HG03378 (cell line): Measurements from ENCODE around the gene CPEB2.

Experiments used
- ATAC-seq: cut with Tn5 transposase; IDR thresholded peaks from one replicate; pipeline ENCODE4 v1.9.1; 2021; ENCODE audit warnings: mild to moderate bottlenecking, moderate library complexity; ENCODE audit not compliant: unreplicated experiment

Gene CPEB2

DNA sequence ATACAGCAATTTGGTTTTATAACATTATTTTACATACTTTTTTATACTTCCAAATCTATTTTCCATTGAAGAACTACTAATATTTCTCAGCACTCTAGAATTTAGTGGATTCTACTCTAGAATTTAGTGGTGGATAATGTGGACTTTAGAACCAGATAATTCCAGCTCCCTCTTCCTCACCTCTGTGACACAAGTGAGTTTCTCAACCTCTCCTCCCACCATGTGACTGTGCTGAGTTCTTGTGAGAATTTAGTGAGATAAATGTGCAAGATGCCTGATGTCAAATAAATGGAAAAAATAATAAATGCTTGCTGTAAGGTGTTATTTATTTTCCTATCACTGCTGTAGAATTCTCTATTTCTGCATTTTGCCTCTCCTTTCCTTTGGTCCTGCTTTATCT, 107.3 kb downstream of the CPEB2 start:
- no peak for ATAC-seq

DNA sequence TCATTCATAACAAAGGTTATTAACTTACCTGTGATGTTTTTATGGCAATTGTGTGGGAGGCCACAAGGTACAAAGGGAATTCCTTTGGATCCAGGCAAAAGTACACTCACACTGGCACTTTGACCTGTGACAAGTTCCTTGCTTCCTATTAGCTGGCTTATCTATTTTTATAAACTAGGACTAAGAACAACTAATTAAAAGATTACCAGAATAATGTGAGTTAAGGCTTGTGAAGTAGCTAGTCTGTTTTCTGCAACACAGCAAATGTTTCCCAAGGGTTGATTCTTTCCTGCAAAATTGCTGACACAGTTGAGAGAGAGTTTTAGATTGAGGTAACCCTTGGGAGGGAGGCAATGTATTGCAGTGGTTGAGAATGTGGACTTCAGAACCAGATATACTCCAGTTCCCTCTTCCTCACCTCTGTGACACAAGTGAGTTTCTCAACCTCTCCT, 107.9 kb downstream of the CPEB2 start:
- no peak for ATAC-seq

DNA sequence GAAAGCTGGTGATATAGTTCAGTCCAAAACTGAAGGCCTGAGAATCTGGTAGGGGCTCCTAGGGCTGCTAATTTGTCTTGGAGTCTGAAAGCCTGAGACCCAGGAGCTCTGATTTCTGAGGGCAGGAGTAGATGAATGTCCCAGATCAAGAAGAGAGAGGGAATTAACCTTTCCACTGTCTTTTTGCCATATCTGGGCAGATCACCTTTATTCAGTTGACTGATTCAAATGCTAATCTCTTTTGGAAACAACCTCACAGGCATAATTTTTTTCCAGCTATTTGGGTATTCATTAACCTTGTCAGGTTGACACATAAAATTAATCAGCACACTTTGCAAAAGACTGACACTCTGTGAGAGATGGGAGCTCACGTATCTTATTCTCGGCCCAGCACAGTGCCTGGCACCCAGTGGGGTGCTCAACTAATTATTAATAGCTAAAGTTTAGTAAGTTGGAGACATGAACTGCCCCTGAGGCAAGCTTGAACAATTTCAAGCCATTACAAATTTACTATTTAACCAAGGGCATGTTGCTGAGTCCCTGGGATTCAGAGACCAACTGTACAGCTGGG, 114.3 kb downstream of the CPEB2 start:
- ATAC-seq: no peak

DNA sequence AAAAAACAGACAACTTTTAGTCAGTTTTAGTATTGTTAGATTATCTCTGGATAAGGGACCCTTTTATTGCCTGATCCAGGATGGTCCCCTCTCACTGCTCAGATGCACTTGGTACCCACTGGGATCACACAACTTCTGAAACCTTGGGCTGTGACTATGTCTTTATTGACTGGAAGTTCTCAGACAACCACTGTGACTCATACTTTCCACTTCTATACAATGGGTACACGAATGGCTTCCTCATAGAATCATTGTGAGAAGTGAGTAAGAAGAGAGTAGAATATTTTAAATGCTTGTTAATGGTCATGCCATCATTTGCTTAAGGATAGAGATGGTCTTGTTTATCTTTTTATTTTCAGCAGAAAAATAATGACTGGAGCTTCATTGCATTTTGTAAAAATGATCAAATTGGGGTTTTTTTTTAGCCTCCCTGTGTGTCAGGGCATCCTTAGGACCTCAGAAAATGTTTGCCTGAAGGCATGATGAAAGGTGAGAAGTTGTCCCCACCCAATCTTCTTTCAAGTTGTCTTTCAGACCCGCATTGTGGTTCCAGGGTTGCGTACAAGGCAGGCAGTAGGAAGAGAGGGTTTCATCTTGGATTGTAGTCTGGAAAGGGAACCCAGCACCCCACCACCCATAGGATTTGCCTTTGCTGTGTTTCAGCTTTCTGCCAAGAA, 115.1 kb downstream of the CPEB2 start:
- no peak for ATAC-seq

DNA sequence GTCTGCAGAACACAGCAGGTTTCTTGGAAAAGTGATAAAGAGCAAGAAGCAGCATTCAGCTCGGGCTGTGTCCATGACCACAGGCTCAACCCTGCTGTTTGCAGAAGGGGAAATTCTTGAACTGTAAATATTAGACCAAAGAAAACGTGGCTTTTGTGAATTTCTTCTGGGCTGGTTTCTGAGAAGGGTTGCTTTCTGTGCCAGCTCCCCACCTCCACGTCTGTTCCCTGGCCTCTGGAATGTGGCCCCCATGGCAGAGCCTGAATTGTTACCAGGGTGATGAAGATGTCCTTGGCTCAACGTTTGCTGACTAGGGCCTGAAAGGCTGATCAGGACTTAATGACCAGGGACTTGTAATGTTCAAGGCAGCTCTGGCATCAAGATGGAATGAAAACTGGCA, 116.0 kb downstream of the CPEB2 start:
- ATAC-seq: no peak
